DLD1 (cell line): ENCODE data around the gene SDHC.

Source experiments
- in situ Hi-C: cut with HindIII; loops from 2 replicates; pipeline ENCODE4 v1.10.0; 2017; ENCODE audit warnings: low sequenced_read_pairs

Gene SDHC

GRCh38 chr1:161314201-161314981 is at the start of gene SDHC:
Gene SDHC (plus strand): TSS chr1:161314381. CDS start chr1:161314406, 25 bp downstream.
- in situ Hi-C loops: no loop called here

- in situ Hi-C loops: no loop called here
Measured at GRCh38 chr1:161265305-161265704, 48.9 kb upstream of the SDHC start.

GRCh38 chr1:161266202-161266601 is 48.0 kb upstream of the SDHC start:
- in situ Hi-C loops: no loop called here

- in situ Hi-C loops: no loop called here
Measured at GRCh38 chr1:161266836-161267235, 47.3 kb upstream of the SDHC start.

- in situ Hi-C loops: no loop called here
Measured at GRCh38 chr1:161267321-161267720, 46.9 kb upstream of the SDHC start.

- in situ Hi-C loops: no loop called here
Measured at GRCh38 chr1:161273402-161273801, 40.8 kb upstream of the SDHC start.

GRCh38 chr1:161274874-161275273 is 39.3 kb upstream of the SDHC start:
- in situ Hi-C loops: no loop called here

GRCh38 chr1:161282991-161283390 is 31.2 kb upstream of the SDHC start:
- in situ Hi-C loops: no loop called here

- in situ Hi-C loops: no loop called here
Measured at GRCh38 chr1:161285113-161285512, 29.1 kb upstream of the SDHC start.

- in situ Hi-C loops: no loop called here
Measured at GRCh38 chr1:161285521-161285920, 28.7 kb upstream of the SDHC start.

- in situ Hi-C loops: no loop called here
Measured at GRCh38 chr1:161287482-161288054, 26.6 kb upstream of the SDHC start.

- in situ Hi-C loops: no loop called here
Measured at GRCh38 chr1:161290779-161291178, 23.4 kb upstream of the SDHC start.

- in situ Hi-C loops: no loop called here
Measured at GRCh38 chr1:161297415-161297814, 16.8 kb upstream of the SDHC start.

- in situ Hi-C loops: no loop called here
Measured at GRCh38 chr1:161298116-161298515, 16.1 kb upstream of the SDHC start.

- in situ Hi-C loops: no loop called here
Measured at GRCh38 chr1:161299347-161299746, 14.8 kb upstream of the SDHC start.

- in situ Hi-C loops: no loop called here
Measured at GRCh38 chr1:161300478-161300877, 13.7 kb upstream of the SDHC start.

- in situ Hi-C loops: no loop called here
Measured at GRCh38 chr1:161304927-161305866, 9.0 kb upstream of the SDHC start.

GRCh38 chr1:161305867-161306519 is 8.2 kb upstream of the SDHC start:
- in situ Hi-C loops: no loop called here

- in situ Hi-C loops: no loop called here
Measured at GRCh38 chr1:161307230-161307768, 6.9 kb upstream of the SDHC start.

GRCh38 chr1:161307892-161308638 is 6.1 kb upstream of the SDHC start:
- in situ Hi-C loops: no loop called here
